ENCODE data around the gene SCRN3. TPM values are rescaled to one million over a fixed set of nuclear protein-coding genes. Genes with fewer than 3 reads are reported as not detected.
"Not testable (repeated sequence)": the region's sequence is repeated elsewhere in the genome, so short reads cannot be mapped to it uniquely, and the experiment has no call there.

Gene SCRN3, protein sequence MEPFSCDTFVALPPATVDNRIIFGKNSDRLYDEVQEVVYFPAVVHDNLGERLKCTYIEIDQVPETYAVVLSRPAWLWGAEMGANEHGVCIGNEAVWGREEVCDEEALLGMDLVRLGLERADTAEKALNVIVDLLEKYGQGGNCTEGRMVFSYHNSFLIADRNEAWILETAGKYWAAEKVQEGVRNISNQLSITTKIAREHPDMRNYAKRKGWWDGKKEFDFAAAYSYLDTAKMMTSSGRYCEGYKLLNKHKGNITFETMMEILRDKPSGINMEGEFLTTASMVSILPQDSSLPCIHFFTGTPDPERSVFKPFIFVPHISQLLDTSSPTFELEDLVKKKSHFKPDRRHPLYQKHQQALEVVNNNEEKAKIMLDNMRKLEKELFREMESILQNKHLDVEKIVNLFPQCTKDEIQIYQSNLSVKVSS
- total RNA-seq: 50.3 TPM

DNA sequence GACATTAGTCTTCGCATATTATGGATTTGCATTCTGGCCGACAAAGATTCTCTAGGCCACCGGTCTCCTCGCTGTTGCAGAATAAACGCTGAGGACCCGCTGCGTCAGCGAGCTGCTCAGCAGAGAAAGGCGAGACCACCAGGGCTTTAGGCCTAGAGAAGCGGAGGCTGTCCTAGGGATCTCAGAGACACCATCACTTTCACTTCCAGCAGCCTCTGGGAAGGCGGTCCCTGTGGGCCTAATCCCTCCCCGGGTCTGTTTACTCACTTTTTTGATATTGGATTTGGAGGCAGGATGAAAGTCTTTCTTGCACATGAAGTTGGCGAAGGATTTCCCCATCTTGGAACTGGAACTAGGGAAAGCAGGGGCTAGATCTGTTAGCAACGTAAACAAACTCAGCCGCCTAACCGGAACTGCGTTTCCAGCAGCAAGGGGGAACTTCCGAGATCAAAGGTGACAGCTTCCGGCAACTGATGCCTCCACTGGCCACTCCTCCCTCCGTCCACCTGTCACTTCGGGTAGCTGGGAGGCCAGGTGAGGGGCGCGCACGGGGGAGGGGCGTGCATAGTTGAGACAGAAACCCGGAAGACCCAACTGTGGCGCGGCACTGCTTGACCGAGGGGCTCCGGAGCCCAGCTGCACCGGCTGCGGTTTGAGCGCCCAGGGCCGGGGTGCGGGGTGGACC, at the start of gene SCRN3:
Gene SCRN3 (plus strand): TSS at position 447 of the 685 bp plus-strand sequence. CDS start 2,554 bp downstream, outside the sequence.
- peak; percentile 93 for DNase-seq

DNA sequence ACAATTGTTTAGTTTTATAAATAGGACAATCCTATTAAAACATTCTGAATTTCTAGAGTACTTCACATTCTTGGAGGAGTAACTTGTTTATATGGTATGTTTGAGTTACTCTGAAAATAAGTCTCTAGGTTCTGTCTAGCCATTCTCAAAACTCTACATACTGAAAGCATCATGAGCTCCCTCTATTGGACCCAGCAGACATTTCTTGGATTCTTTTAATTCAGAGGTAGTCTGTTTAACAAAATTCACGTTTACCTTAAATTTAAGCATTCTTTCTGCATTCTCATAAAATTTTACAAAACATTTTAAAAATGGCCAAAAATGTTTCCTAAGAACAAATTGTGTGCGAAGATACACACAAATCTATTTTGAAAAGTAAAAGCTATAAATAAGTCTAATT, 45.5 kb upstream of the SCRN3 start:
- peak; percentile 27 for DNase-seq

DNA sequence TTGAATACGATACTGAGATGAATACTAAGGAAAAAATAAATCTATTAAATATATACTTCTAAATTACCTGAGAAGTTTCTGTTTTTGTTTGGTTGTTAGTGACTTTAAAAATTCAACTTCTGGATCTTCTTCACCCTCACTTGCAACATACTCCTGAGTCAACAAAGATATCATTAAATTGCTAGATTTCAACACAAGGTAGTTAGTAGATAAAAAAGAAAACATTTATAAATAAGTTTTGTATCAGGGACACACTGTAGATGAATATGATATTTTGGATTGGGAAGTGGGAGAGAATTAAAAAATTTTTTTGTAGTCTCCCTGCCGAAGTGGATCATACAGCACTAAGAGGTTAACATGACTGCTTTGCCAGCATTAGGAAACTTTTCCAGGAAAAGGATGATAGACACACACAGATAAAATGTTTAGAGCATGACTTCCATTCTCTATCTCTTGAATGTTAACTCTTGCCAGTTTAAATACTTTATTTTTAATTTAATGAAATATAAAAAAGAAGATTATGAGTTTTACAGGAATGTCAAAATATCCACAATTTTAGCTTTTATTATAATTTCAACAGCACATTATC, 44.8 kb upstream of the SCRN3 start:
- DNase-seq: no peak

DNA sequence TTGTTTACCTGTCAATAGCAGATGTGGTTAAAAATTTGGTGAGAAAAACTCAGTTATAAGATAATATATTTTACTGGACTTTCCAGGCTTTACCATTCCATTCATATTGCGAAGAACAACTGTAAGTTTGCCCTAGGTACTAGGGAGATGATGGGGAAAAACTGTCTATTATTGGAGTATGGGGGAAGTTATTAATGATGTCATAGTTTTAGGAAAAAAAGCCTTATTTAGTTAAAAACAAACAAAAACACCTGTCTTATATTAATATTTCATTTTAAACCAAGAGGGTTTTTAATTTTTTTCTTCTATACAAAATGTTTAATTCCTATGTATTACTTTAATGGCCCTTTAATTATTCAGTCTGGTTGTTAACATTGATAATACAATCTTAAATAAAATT, 42.5 kb upstream of the SCRN3 start:
- no peak for DNase-seq

DNA sequence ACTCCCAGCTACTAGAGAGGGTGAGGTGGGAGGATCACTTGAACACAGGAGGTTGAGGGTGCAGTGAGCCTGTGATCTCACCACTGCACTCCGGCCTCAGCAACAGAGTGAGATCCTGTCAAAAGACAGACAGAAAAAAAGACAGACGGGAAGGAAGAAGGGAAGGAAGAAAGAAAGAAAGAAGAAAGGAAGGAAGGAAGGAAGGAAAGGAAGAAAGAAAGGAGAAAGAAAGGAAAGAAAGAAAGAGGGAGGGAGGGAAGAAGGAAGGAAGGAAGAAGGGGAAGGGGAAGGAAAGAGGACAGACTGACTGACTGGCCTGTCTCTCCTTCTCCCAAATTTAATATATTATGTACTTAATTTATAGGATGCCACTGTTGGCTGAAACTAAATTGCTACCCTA, 39.2 kb upstream of the SCRN3 start:
- no peak for DNase-seq

DNA sequence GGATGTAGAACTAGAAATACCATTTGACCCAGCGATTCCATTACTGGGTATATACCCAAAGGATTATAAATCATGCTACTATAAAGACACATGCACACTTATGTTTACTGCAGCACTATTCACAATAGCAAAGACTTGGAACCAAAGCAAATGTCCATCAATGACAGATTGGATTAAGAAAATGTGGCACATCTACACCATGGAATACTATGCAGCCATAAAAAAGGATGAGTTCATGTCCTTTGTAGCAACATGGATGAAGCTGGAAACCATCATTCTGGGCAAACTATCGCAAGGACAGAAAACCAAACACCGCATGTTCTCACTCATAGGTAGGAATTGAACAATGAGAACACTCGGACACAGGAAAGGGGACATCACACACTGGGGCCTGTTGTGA, 35.9 kb upstream of the SCRN3 start:
- not testable (repeated sequence) for DNase-seq

DNA sequence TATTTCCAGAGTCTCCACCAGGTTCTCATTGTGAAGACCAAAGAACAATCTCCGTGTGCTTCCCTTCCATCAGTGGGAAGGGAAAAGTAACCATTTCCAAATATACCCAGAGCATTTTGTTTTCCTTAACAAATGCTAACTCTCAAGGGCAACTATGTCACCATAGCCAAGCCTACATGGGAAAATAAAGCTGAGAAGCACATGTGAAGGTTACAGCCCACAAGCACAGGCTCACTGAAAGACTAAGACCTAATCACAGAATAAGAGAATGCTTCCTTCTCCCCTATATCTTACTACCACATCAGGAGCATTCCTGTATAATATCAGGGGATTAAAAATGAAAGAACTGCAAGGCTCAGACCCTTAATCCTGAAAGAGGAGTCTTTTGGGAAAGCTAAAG, 32.6 kb upstream of the SCRN3 start:
- no peak for DNase-seq

DNA sequence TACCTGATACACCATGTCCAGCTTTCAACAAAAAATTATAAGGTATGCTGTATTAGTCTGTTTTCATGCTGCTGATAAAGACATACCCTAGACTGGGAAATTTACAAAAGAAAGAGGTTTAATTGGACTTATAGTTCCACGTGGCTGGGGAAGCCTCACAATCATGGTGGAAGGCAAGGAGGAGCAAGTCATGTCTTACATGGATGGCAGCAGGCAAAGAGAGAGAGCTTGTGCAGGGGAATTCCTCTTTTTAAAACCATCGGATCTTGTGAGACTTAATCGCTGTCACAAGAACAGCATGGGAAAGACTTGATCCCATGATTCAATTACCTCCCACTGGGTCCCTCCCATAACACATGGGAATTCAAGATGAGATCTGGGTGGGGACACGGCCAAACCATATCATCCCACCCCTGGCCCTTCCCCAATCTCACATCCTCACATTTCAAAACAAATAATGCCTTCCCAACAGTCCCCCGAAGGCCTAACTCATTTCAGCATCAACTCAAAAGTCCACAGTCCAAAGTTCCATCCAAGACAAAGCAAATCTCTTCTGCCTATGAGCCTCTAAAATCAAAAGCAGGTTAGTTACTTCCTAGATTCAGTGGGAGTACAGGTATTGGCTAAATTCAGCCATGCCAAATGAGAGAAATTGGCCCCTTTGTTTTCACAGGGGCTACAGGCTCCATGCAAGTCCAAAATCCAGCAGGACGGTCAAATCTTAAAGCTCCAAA, 31.9 kb upstream of the SCRN3 start:
- DNase-seq: not testable (repeated sequence)

DNA sequence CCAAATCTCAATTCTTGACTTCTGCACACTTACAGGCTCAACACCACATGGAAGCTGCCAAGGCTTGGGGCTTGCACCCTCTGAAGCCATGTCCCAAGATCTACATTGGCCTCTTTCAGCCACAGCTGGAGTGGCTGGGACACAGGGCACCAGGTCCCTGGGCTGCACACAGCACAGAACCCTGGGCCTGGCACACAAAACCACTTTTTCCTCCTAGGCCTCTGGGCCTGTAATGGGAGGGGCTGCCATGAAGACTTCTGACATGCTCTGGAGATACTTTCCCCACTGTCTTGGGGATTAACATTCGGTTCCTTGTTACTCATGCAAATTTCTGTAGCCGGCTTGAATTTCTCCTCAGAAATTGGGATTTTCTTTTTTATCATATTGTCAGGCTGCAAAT, 30.9 kb upstream of the SCRN3 start:
- DNase-seq: no peak

DNA sequence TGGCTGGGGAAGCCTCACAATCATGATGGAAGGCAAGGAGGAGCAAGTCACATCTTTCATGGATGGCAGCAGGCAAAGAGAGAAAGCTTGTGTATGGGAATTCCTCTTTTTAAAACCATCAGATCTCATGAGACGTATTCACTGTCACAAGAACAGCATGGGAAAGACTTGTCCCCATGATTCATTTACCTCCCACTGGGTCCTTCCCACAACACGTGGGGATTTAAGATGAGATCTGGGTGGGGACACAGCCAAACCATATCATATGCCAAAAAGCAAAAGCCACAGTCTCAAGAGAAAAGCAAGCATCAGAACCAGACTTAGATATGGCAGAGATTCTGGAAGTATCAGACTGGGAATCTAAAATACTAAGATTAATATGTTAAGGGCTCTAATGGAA, 30.0 kb upstream of the SCRN3 start:
- DNase-seq: no peak

DNA sequence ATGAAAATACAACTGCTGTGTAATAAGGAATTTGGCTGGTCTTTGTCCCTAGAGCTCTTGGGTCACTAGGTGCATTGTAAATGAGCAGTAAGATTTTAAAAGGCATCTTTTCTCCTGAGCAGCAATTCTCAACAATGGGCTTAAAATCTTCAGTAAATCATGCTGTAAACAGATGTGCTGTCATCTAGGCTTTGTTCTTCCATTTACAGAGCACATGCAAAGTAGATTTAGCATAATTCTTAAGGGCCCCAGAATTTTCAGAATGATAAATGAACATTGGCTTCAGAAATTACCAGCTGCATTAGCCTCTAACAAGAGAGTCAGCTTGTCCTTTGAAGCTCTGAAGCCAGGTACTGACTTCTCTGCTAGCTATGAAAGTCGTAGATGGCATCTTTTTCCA, 26.8 kb upstream of the SCRN3 start:
- no peak for DNase-seq

DNA sequence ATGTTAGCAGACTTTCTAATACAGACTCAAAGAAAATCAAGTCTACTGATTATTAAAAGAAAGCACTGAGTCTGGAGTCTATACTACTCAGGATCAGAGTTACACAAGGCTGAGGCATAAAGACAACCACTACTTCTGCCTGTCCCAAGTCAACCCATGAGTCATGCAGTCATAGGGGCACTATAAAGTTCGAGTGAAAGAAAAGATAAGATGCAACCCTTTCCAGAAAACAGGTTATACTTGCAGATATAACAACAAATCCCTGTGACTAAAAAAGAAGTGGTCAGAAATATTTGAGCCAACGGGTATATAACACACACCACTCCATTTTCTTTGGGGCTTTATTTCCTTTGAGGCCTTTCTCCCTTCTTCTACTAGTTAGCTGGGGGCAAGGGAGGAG, 18.6 kb upstream of the SCRN3 start:
- DNase-seq: no peak

DNA sequence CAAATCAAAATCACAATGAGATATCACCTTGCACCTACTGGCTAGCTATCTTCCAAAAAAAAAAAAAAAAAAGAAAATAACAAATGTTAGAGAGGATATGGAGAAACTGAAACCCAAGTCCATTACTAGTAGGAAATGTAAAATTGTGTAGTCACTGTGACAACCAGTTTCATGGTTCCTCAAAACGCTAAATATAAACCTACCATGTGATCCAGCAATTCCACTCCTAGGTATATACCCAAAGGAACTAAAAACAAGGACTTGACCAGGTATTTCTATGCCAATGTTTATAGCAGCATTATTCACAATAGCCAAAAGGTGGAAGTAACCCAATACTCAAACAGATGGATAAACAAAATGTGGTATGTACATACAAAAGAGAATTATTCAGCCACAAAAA, 11.7 kb upstream of the SCRN3 start:
- no peak for DNase-seq

DNA sequence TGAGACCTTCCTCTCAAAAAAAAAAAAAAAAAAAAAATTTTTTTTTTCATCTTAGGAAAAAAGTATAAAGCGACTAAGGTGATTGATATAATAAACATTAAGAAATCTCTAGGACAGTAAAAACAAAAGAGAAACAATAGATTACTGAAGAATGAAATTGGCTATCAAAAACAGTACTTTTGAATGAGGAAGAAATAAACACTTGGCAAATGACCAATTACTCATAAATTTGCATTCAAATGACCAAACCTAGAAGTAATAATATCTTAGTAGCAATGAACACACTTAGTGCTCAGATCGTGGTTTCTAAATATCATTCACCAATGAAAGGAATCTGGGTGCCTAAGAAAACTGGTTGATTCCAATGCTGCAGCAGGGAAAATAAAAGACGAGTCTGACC, 10.3 kb upstream of the SCRN3 start:
- no peak for DNase-seq

DNA sequence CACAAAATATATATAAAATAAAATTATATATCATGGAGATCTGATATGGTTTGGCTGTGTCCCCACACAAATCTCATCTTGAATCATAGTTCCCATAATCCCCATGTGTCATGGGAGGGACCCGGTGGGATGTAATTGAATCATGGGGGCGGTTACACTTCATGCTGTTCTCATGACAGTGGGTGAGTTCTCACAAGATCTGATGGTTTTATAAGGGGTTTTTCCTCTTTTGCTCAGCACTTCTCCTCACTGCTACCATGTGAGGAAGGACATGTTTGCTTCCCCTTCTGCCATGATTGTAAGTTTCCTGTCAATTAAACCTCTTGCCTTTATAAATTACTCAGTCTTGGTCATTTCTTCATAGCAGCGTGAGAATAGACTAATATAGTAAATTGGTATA, 6.8 kb upstream of the SCRN3 start:
- DNase-seq: not testable (repeated sequence)

DNA sequence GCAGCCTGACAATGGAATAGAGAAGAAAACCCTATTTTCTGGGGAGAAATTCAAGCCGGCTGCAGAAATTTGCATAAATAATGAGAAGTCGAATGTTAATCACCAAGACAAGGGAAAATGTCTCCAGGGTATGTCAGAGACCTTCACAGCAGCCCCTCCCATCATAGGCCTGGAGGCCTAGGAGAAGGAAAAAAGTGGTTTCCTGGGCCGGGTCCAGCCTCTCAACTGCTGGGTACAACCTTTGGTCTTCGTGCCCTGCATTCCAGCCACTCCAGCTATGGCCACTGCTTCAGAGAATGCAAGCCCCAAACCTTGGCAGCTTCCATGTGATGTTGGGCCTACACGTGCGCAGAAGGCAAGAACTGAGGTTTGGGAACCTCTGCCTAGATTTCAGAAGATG, 6.0 kb upstream of the SCRN3 start:
- no peak for DNase-seq

DNA sequence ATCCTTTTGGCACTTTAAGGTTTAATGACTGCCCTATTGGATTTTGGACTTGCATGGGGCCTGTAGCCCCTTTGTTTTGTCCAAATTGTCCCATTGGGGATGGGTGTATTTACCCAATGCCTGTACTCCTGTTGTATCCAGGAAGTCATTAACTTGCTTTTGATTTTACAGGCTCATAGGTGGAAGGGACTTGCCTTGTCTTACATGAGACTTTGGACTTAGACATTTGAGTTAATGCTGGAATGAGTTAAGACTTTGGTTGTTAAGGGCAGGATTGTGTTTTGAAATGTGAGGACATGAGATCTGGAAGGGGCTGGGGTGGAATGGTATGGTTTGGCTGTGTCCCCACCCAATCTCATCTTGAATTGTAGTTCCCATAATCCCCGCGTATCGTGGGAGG, 5.2 kb upstream of the SCRN3 start:
- not testable (repeated sequence) for DNase-seq

DNA sequence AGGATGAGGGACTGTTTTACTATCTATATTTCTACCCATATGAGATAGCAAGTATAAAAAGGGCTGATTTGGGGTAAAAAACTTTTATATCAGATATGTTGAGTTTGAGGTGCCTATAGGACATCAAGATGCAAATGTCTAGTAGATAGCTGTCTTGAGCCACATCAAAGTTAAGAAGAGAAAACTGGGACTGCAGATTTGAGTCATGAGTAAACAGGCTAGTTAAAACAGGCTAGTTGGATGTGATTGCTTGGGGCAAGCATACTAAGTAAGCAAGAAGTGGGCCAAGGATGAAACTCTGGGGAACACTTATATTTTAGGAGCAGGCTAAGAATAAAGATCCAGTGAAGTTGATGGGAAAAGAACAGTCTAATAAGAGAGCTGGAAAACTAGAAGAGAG, 2.8 kb upstream of the SCRN3 start:
- no peak for DNase-seq

DNA sequence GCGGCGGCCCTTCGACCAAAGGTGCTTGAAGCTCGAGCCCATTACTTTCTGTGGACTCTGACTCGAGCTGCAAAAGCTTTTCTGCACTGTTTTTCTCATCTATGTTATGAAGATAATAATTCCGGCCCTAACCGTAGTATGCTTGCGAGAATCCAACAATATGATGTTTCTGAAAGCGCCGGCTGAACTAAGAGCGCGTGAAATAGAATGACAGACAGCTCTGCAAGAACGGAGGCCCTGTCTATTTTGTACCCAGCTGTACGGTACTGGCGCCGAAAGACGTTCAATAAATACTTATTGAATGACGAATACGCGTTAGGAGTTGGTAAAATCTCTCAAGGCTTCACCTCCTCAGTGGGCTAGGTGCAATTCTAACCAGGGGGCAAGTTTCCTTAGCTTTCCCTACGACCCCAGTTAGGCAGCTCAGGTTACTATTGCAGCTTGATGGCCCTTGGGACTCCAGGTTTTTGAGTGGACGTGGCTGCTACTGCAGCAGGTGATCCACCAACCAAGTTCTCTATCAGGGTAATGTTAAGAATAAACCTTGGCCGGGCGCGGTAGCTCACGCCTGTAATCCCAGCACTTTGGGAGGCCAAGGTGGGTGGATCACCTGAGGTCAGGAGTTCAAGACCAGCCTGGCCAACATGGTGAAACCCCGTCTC, 570 bp downstream of the SCRN3 start:
- DNase-seq: peak; percentile 51

DNA sequence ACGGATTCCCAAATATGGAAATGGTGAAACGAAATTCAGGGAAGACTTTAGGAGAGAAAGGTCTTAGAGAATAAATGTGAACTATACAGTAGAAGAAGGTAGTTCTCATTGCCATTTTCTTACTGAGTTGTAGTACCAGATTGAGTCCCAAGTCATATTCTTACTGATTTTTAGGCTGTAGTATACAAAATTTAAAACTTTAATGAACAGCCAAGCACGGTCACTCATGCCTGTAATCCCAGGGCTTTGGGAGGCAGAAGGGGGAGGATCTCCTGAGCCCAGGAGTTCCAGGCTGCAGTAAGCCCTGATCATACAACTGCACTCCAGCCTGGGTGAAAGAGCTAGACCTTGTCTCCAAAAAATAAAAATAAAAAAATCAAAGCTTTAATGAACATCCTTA, 2.2 kb downstream of the SCRN3 start:
- DNase-seq: no peak

DNA sequence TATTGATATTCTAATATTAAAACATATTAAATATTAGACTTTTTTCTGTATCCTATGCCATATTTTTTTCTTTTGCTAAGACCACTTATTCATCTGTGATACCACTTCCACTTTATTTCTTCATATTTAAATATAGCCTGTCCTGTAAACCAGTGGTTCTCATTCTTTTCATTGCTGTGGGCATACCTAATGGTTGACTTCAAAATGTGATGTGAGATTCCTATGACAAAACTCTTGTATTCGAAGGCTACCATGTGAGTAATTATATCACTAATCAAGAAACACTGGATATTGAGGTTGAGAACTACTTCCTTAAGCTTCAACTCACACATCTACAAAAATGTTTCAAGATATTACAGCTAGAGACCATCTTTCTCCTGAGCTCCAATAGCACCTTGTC, 3.6 kb downstream of the SCRN3 start:
- DNase-seq: no peak

DNA sequence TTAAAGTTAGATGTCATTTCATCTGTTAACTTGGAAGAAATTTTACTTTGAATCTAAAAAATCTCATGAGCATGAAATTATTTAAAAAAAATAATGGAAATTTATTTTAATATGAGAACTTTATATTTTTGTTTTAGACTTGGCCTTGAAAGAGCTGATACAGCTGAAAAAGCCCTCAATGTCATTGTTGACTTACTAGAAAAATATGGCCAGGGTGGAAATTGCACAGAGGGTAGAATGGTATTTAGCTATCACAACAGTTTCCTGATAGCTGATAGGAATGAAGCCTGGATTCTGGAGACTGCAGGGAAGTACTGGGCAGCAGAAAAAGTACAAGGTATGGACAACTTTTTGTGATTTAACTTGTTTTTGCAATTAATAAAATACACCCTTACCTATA, 5.3 kb downstream of the SCRN3 start:
- DNase-seq: no peak

Measured in tongue (tissue), 2 donors.